K562 (cell line): ENCODE results near the gene TTC6. TPM values are rescaled to one million over a fixed set of nuclear protein-coding genes. Genes with fewer than 3 reads are reported as not detected.

Experiments
- ATF3 ChIP-seq, 2 experiments: fragments of 450-650 bp in 1 of 2; sonication (generic) in 1 of 2; formaldehyde crosslinking in 1 of 2; IDR thresholded peaks in 1 of 2; conservative IDR thresholded peaks in 1 of 2; 2 replicates each; pipeline versions ENCODE4 v1.6.1 to v1.8.1; 2016 to 2023; ENCODE audit warnings: mild to moderate bottlenecking in 2 of 2, moderate library complexity in 2 of 2, inconsistent platforms in 1 of 2, missing genetic modification reagents in 1 of 2
- CC2D1A ChIP-seq: fragments of 450-650 bp; IDR thresholded peaks from 2 replicates; pipeline ENCODE4 v1.6.1; 2017; ENCODE audit warnings: mild to moderate bottlenecking
- EP400 ChIP-seq: fragments of 450-650 bp; IDR thresholded peaks from 2 replicates; pipeline ENCODE4 v1.6.1; 2017; ENCODE audit warnings: antibody characterized with exemption, mild to moderate bottlenecking, moderate library complexity
- HDAC2 ChIP-seq: fragments of 450-650 bp; IDR thresholded peaks from 2 replicates; pipeline ENCODE4 v1.6.1; 2016; ENCODE audit warnings: mild to moderate bottlenecking
- HNRNPH1 ChIP-seq: fragments of 200-400 bp; formaldehyde crosslinking; optimal IDR thresholded peaks from 2 replicates; pipeline ENCODE3; 2017; ENCODE audit warnings: low read depth, mild to moderate bottlenecking, low read length, moderate library complexity
- NFE2 ChIP-seq: IDR thresholded peaks from 2 replicates; pipeline ENCODE4 v1.6.1; 2014; ENCODE audit warnings: antibody characterized with exemption, low read depth
- PRDM10 ChIP-seq: fragments of 450-650 bp; IDR thresholded peaks from 2 replicates; pipeline ENCODE4 v1.6.1; 2018; ENCODE audit not compliant: partially characterized antibody
- TCF15 ChIP-seq: fragments of 250-450 bp; sonication (Bioruptor Pico); IDR thresholded peaks from 2 replicates; pipeline ENCODE4 v1.8.0; 2022; ENCODE audit warnings: moderate library complexity, mild to moderate bottlenecking, inconsistent platforms
- TFAP4 ChIP-seq: sonication (generic); formaldehyde crosslinking; IDR thresholded peaks from 2 replicates; pipeline ENCODE4 v1.8.0; 2022; ENCODE audit warnings: missing genetic modification reagents, mild to moderate bottlenecking, moderate library complexity, borderline replicate concordance
- ZNF318 ChIP-seq, 2 experiments: fragments of 450-650 bp; IDR thresholded peaks; 2 replicates each; pipeline ENCODE4 v1.6.1; 2016; ENCODE audit warnings: mild to moderate bottlenecking in 2 of 2, borderline replicate concordance in 1 of 2, low read depth in 1 of 2, moderate library complexity in 1 of 2
- ZNF324 ChIP-seq: fragments of 250-450 bp; sonication (Bioruptor Pico); IDR thresholded peaks from 2 replicates; pipeline ENCODE4 v1.4.0; 2020; ENCODE audit warnings: mild to moderate bottlenecking
- polyA plus RNA-seq, 8 experiments: library from polyadenylated mRNA; depleted of rRNA in 4 of 8; stranded (reverse) in 5 of 8; unstranded in 3 of 8; fragments of >200 nt; fragmentation: Nextera tagmentation in 2 of 8; fragmentation: Illumina TruSeq in 1 of 8; extraction: Ambion mirVana in 2 of 8; extraction: Trizol in 1 of 8; gene quantifications; 2 replicates each; pipeline versions ENCODE4 v1.2.1 to v1.2.3, GENCODE V29; 2011 to 2014; ENCODE audit warnings: inconsistent platforms in 1 of 8, missing spikeins in 1 of 8
- total RNA-seq, 7 experiments: library from RNA; depleted of rRNA in 6 of 7; stranded (reverse); fragments of >200 nt in 6 of 7; fragmentation: Illumina TruSeq in 2 of 7; extraction: Trizol in 2 of 7; gene quantifications; 2 replicates each; pipeline versions ENCODE4 v1.2.1 to v1.2.3, GENCODE V29; 2011 to 2021; ENCODE audit warnings: low replicate concordance in 1 of 7

The TTC6 gene
- total and polyA plus RNA-seq, 9 of the 15 experiments (the other 6 are each of a cell fraction or from before 2014, with no cell fraction given) = 0.04 to 0.23 (median 0.08) TPM; not detected in 5

- TF ChIP-seq ZNF318 (IDR thresholded peaks at IDR 0.05; ENCODE audit: borderline replicate concordance in 1 of 2, low read depth in 1 of 2) = 0 out of 4 replicates have a peak, but pooled peaks of 1 of the 2 experiments have one; percentile 32
- TF ChIP-seq TFAP4 (CRISPR knock-in tag) = peak; percentile 41; the same call in 1 of the 2 replicates
- TF ChIP-seq HNRNPH1 = no peak
- TF ChIP-seq ATF3 (IDR thresholded peaks at IDR 0.05) = peak; percentile 76
- no peak for TF ChIP-seq ATF3 (CRISPR knock-in tag; conservative IDR thresholded peaks at IDR 0.05)
- peak; percentile 40; the same call in 1 of the 2 replicates for TF ChIP-seq HDAC2
- 0 out of 2 replicates have a peak, but pooled peaks have one; percentile 14 for TF ChIP-seq NFE2
- TF ChIP-seq PRDM10 = peak; percentile 25
- TF ChIP-seq CC2D1A = peak; percentile 98
- TF ChIP-seq ZNF324 (CRISPR knock-in tag) = no peak
- TF ChIP-seq EP400 = peak; percentile 27
- TF ChIP-seq TCF15 (CRISPR knock-in tag) = no peak
Measured at GRCh38 chr14:37595809-37596621, 586 bp downstream of the TTC6 start (continued).
